ENCODE data around the gene KLRC4.
"Not testable (repeated sequence)": the region's sequence is repeated elsewhere in the genome, so short reads cannot be mapped to it uniquely, and the experiment has no call there.

KLRC4 gene

DNA sequence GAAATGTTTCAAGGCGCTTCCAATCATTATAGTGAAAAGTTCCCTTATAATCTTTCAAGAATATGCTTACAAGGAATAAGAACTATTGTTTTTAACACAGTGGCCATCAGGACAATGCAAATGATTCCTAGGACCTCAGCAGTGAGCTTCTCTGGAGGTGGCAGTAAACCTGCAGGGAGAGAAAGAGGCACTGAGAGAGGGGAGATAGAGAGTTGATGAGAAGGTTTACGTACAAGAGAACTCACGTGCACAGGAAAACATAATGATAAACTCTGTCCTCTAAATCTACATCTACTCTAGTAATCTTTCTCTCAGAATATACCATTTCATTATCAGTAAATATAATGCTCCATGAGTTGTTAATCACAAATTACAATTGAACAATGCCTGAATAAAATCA, 715 bp downstream of the KLRC4 start:
- TF ChIP-seq POLR2A (IDR thresholded peaks at IDR 0.05; ENCODE audit: low read depth, low read length): no peak
- DNase-seq (ENCODE audit: insufficient read length, low spot score) (no peak), FAIRE-seq (no peak)

DNA sequence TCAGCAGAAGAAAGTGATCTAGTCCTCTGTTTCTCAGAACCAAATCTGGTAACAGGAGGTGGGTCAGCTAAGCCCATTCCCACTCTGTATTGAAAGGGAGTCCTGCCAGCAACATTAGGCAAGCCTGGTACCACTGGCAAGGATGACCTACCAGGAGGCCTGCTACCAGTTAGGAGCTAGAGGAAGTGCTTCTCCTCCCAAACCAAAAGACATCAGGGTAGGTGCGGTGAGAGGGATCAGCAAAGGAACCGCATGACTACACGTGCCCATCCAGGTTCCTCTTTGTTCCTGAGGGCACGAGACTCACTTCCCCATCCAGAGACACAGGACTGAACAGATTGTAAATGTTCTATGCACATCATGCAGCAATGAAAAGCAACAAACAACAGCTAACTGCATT, 2.8 kb downstream of the KLRC4 start:
- TF ChIP-seq POLR2A (IDR thresholded peaks at IDR 0.05; ENCODE audit: low read depth, low read length): no peak
- no peak for DNase-seq (ENCODE audit: insufficient read length, low spot score)
- no peak for FAIRE-seq

DNA sequence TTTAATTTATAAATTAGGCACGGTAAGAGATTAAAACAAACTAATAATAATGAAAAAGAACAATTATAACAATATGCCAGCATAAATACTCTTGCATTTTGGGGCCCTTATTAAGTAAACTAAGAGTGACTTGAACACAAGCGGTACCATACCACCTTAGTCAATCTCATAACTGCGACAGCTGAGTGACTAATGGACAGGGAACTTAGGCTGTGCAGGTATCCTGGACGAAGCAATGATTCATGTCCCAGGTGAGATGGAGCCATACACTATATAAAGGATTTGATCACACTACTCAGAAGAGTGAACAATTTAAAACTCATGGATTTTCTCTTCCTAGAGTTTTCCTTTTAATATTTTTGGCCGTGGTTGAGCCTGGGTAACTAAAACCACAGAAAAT, 4.3 kb downstream of the KLRC4 start:
- DNase-seq (ENCODE audit: insufficient read length, low spot score) (no peak), FAIRE-seq (no peak)
- TF ChIP-seq POLR2A (IDR thresholded peaks at IDR 0.05; ENCODE audit: low read depth, low read length): no peak

DNA sequence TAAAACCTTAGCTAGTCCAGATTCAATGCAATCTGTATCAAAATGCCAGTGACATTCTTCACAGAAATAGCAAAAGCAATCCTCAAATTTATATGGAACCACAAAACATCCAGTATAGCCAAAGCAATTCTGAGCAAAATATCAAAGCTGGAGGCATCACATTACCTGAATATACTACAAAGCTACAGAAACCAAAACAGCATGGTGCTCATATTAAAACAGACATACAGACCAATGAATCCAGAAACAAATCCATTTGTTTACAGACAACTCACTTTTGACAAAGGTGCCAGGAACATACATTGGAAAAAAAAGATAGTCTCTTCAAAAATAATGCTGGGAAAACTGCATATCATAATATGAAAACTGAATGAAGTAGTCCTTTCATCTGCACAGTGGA, 4.8 kb downstream of the KLRC4 start:
- DNase-seq (ENCODE audit: insufficient read length, low spot score): no peak
- TF ChIP-seq POLR2A (IDR thresholded peaks at IDR 0.05; ENCODE audit: low read depth, low read length): no peak
- no peak for FAIRE-seq

DNA sequence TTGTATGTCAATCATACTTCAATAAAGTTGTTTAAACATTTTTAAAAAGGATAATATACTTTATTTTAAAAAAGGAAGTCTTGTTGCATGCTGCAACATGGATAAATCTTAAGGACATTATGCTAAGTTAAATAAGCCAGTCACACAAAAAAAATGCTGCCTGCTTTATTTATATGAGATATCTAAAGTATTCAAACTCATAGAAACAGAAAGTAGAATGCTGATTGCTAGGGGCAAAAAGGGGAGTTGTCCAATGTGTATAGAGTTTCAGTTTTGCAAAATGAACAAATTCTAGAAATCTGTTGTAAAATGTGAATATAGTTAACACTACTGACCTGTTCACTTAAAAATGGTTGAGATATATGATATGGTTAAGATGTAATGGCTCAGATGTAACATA, 8.7 kb downstream of the KLRC4 start:
- FAIRE-seq: no peak
- no peak for DNase-seq (ENCODE audit: insufficient read length, low spot score)
- TF ChIP-seq POLR2A (IDR thresholded peaks at IDR 0.05; ENCODE audit: low read depth, low read length): no peak

DNA sequence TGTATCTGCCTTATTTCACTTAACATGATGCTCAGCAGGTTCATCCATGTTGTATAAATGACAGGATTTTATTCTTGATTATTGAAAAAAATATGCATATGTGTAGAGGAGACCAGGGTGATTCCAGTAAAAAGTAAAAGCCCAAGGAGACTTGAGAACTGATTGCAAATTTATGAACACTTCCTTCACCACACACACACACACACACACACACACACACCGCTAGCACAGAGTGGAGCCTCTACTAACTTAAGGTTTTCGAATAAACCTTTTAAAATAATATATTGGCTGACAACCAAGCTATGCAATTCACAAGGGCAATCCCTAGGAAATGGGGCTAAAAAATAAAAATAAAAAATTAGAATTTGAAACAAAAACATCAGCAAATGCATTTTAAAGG, 11.4 kb downstream of the KLRC4 start:
- DNase-seq (ENCODE audit: insufficient read length, low spot score) (no peak), FAIRE-seq (no peak)
- TF ChIP-seq POLR2A (IDR thresholded peaks at IDR 0.05; ENCODE audit: low read depth, low read length): no peak

DNA sequence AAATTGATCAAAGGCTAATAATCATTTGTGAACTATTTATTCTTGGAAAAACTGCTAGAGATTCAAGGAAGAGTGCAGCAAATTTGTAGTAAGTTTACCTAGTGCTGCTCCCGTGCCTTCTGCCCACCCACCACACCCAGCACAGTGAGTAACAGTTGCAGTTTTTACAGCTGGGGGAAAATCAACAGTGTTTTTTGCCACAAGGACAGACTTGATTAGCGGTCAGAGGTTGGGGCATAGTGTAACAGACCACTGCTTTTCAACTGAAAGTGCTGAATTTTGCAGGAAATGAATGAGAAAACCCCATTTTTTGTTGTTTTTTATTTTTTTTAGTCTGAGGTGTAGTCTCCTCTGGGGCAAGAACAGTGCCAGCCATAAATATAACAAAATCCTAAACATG, 12.3 kb downstream of the KLRC4 start:
- TF ChIP-seq POLR2A (IDR thresholded peaks at IDR 0.05; ENCODE audit: low read depth, low read length): no peak
- FAIRE-seq: no peak
- DNase-seq (ENCODE audit: insufficient read length, low spot score): no peak

DNA sequence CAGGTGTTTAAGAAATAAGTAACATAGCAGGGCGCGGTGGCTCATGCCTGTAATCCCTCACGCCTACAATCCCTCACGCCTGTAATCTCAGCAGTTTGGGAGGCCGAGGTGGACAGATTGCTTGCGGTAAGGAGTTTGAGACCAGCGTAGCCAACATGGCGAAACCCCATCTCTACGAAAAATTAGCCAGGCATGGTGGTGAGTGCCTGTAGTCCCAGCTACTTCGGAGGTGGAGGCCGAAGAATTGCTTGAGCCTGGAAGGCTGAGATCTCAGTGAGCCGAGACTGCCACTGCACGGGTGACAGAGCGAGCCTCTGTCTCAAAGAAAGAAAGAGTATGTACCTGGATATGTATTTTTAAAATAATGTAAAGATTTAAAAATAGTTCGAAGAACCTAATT, 13.4 kb downstream of the KLRC4 start:
- DNase-seq (ENCODE audit: insufficient read length, low spot score); FAIRE-seq: not testable (repeated sequence)

DNA sequence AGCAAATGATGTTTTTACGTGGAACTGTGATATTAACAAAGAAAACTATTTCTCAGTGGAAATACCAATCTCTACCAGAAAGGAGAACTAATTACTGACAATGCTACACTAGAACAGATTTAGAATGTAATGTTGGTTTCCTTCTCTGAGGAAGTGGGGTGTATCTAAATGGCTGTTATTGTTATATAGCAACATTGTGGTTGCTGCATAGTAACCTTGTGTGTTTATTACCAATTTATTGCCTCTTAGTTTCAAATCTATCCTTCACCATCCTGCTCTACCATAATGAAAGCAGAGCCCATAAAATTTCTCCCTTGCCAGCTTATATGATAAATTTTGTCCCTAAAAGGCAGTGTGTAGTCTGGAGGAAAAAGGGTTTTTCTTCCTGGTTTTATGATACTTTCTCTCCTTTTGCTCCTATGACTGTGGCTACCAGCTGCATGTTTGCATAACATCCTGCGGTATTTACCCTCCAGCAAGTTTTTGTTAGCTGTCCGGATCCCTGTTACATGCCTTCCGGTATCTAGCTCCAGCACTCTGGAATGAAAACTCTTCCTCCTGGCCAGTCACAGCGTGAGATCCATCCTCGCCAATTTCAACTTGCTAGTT, 14.1 kb downstream of the KLRC4 start:
- FAIRE-seq: peak; percentile 100
- TF ChIP-seq POLR2A (IDR thresholded peaks at IDR 0.05; ENCODE audit: low read depth, low read length): no peak
- peak; percentile 15 for DNase-seq (ENCODE audit: insufficient read length, low spot score)

DNA sequence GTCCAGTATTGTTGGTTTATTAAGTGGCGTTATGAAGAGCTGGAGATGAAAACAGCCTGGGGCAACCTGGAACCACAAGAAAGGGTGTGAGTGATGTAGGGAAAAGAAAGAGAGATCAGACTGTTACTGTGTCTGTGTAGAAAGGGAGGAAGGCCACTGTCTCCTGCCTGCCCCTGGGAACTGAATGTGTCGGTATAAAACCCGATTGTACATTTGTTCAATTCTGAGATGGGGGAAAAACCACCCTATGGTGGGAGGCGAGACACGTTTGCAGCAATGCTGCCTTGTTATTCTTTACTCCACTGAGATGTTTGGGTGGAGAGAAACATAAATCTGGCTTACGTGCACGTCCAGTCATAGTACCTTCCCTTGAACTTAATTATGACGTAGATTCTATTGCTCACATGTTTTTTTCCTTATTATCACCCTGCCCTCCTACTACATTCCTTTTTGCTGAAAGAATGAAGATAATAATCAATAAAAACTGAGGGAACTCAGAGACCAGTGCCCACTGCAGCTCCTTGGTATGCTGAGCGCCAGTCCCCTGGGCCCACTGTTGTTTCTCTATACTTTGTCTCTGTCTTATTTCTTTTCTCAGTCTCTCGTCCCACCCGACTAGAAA, 14.9 kb downstream of the KLRC4 start:
- FAIRE-seq: peak; percentile 6

DNA sequence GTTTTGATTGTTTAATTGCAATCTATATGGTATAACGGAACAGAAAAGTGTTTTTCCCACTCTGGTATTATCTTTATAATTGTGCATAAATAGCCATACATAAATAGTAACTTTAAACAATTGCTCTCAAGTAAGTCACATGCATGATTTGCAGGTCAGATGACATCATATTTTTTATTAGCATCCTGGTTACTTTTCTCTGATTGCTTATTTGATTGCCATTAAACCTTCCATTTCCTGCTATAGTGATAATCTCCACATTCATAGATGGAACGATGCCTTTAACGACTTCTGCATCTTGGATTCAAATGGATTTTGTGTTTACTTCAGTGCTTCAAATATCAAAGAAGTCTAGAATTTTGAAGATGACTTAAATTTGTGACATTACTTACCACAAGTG, 16.3 kb downstream of the KLRC4 start:
- no peak for FAIRE-seq
- no peak for DNase-seq (ENCODE audit: insufficient read length, low spot score)
- TF ChIP-seq POLR2A (IDR thresholded peaks at IDR 0.05; ENCODE audit: low read depth, low read length): no peak

More for the DNA sequence above, 14.9 kb downstream of the KLRC4 start:
- not testable (repeated sequence) for DNase-seq (ENCODE audit: insufficient read length, low spot score)

DNA sequence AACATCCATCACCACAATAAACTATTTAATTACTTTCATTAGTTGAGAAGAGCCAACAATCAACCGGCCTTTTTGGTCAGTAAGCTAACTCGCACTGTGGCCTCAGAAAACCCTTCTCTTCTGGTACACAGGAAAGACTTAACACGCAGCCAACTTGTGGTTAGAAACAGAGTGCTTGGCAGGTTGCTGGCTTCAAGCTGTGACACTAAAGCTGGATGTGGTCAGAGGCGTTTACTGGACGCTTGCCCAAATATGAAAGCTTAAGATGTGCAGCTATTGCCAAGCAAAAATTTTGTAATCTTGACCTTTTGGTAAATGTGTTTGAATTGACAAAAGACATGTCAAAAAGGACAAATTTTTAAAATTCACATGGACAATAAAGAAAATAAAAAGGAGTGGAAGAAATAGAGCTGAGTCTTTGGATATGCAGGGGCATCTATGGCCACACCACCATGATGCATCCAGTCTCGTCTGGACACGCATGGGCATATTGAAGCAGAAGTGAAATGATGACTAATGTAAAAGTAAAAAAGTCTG, 17.1 kb downstream of the KLRC4 start:
- TF ChIP-seq POLR2A (IDR thresholded peaks at IDR 0.05; ENCODE audit: low read depth, low read length): no peak
- FAIRE-seq (peak; percentile 99), DNase-seq (ENCODE audit: insufficient read length, low spot score) (peak; percentile 21)

DNA sequence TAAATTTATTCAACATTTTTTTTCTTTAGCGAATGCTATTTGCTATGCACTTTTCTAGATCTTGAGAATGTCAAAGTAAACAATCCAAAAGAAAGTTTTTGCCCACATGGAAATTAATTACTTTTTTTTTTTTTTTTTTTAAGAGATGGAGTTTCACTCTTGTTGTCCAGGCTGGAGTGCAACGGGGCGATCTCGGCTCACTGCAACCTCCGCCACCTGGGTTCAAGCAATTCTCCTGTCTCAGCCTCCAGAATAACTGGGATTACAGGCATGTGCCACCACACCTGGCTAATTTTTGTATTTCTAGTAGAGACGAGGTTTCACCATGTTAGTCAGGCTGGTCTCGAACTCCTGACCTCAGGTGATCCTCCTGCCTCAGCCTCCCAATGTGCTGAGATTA, 18.6 kb downstream of the KLRC4 start:
- DNase-seq (ENCODE audit: insufficient read length, low spot score); FAIRE-seq: not testable (repeated sequence)

DNA sequence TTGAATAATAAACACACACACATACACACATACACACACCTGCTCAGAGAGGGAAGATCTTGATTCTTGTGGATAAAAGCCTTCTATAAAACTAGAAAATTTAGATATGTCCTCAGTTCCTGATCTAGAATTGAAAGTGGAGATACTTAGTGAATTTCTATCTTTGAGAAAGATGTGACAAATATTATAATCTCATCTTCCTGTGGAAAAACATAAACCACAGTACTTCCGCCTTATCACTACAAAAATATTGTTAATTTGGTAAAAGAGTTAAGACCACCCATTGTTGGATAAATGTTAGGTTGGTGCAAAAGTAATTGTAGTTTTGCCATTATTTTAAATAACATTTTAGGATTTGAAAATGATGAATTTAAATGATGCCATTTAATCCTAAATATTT, 19.7 kb downstream of the KLRC4 start, which contains the start of gene KLRK1:
KLRK1 (minus strand) TSS at position 138 of the 400 bp plus-strand sequence. CDS start 1,231 bp downstream, outside the sequence.
- no peak for FAIRE-seq
- TF ChIP-seq POLR2A (IDR thresholded peaks at IDR 0.05; ENCODE audit: low read depth, low read length): no peak
- DNase-seq (ENCODE audit: insufficient read length, low spot score): no peak
